CD14-positive monocyte (primary cell): Measurements from ENCODE around the gene TBCD. TPM values are rescaled to one million over a fixed set of nuclear protein-coding genes. Genes with fewer than 3 reads are reported as not detected.

Experiments
- DNase-seq, 3 donors: peaks; one replicate each; pipeline ENCODE4 v3.0.0-alpha.2; 2011 to 2022
- H2AFZ ChIP-seq: 2 replicates; pipeline ENCODE4 v1.6.0; 2012; ENCODE audit warnings: mild to moderate bottlenecking, low read depth, low read length, inconsistent platforms; ENCODE audit not compliant: insufficient read depth, poor library complexity, severe bottlenecking
- H3K27ac ChIP-seq, 2 donors: 1 replicate in 1 of 2; 2 replicates in 1 of 2; pipeline ENCODE4 v1.5.1; 2012 to 2013; ENCODE audit warnings: low read length in 2 of 2, control low read depth in 1 of 2, inconsistent platforms in 1 of 2, low read depth in 1 of 2, mild to moderate bottlenecking in 1 of 2
- H3K27me3 ChIP-seq, 2 donors: one replicate each; pipeline versions ENCODE4 v1.6.0 to v1.6.1; 2011 to 2013; ENCODE audit warnings: low read length in 2 of 2; ENCODE audit not compliant: control insufficient read depth in 2 of 2, insufficient read depth in 2 of 2
- H3K36me3 ChIP-seq, 2 donors: replicated peaks in 1 of 2; 1 replicate in 1 of 2; 2 replicates in 1 of 2; pipeline versions ENCODE4 v1.5.1 to v1.6.1; 2012 to 2013; ENCODE audit warnings: low read length in 2 of 2, control low read depth in 1 of 2, inconsistent platforms in 1 of 2, mild to moderate bottlenecking in 1 of 2; ENCODE audit not compliant: insufficient read depth in 2 of 2, control insufficient read depth in 1 of 2
- H3K4me1 ChIP-seq, 2 donors: 1 replicate in 1 of 2; 2 replicates in 1 of 2; pipeline versions ENCODE4 v1.5.1 to v1.6.1; 2012 to 2013; ENCODE audit warnings: low read length in 2 of 2, control low read depth in 1 of 2, inconsistent platforms in 1 of 2, mild to moderate bottlenecking in 1 of 2, moderate library complexity in 1 of 2; ENCODE audit not compliant: insufficient read depth in 2 of 2, control insufficient read depth in 1 of 2
- H3K4me2 ChIP-seq: replicated peaks from 2 replicates; pipeline ENCODE3; 2012; ENCODE audit warnings: low read length, moderate library complexity, mild to moderate bottlenecking; ENCODE audit not compliant: poor library complexity, severe bottlenecking; ENCODE audit errors: extremely low read depth
- H3K4me3 ChIP-seq, 3 experiments: fragments of 200-600 bp in 1 of 3; sonication (generic) in 1 of 3; replicated peaks in 1 of 3; 1 replicate in 2 of 3; 2 replicates in 1 of 3; pipeline ENCODE4 v1.5.1; 2011 to 2013; ENCODE audit warnings: low read length in 3 of 3, mild to moderate bottlenecking in 3 of 3, control low read depth in 2 of 3, low read depth in 2 of 3, inconsistent platforms in 1 of 3, moderate library complexity in 1 of 3
- H3K79me2 ChIP-seq: 2 replicates; pipeline ENCODE4 v1.6.0; 2012; ENCODE audit warnings: mild to moderate bottlenecking, control low read depth, inconsistent platforms, low read length, moderate library complexity; ENCODE audit not compliant: insufficient read depth
- H3K9ac ChIP-seq: 2 replicates; pipeline ENCODE4 v1.6.0; 2017; ENCODE audit warnings: low read length, mild to moderate bottlenecking; ENCODE audit not compliant: insufficient read depth, poor library complexity, severe bottlenecking
- H3K9me3 ChIP-seq, 2 donors: replicated peaks in 1 of 2; 1 replicate in 1 of 2; 2 replicates in 1 of 2; pipeline versions ENCODE4 v1.5.1 to v1.6.1; 2012 to 2013; ENCODE audit warnings: low read length in 2 of 2, control low read depth in 1 of 2; ENCODE audit not compliant: control insufficient read depth in 1 of 2, insufficient read depth in 1 of 2
- H4K20me1 ChIP-seq: 2 replicates; pipeline ENCODE4 v1.6.0; 2012; ENCODE audit warnings: mild to moderate bottlenecking, low read length, control low read depth, moderate library complexity; ENCODE audit not compliant: insufficient read depth
- H3K27ac Mint-ChIP-seq, 7 donors: one replicate each; pipeline ENCODE4 v1.8.0; 2020; ENCODE audit warnings: mild to moderate bottlenecking in 7 of 7, mixed read lengths in 7 of 7, moderate library complexity in 6 of 7, inconsistent platforms in 2 of 7
- H3K27me3 Mint-ChIP-seq, 3 donors: one replicate each; pipeline ENCODE4 v1.8.0; 2021 to 2022; ENCODE audit warnings: low read depth in 3 of 3, mild to moderate bottlenecking in 3 of 3, mixed read lengths in 3 of 3, moderate library complexity in 3 of 3, inconsistent platforms in 1 of 3
- H3K36me3 Mint-ChIP-seq, 2 donors: one replicate each; pipeline ENCODE4 v1.8.0; 2020; ENCODE audit warnings: mixed read lengths in 2 of 2, inconsistent platforms in 1 of 2, mild to moderate bottlenecking in 1 of 2
- H3K4me1 Mint-ChIP-seq: one replicate; pipeline ENCODE4 v1.8.0; 2020; ENCODE audit warnings: mild to moderate bottlenecking, mixed read lengths
- H3K4me3 Mint-ChIP-seq, 2 donors: one replicate each; pipeline ENCODE4 v1.8.0; 2020; ENCODE audit warnings: mild to moderate bottlenecking in 2 of 2, mixed read lengths in 2 of 2, moderate library complexity in 1 of 2
- H3K9me3 Mint-ChIP-seq, 7 donors: one replicate each; pipeline ENCODE4 v1.8.0; 2020 to 2022; ENCODE audit warnings: mixed read lengths in 7 of 7, mild to moderate bottlenecking in 6 of 7, moderate library complexity in 6 of 7, inconsistent platforms in 2 of 7
- CTCF ChIP-seq: fragments of 200-600 bp; IDR thresholded peaks from one replicate; pipeline ENCODE4 v1.8.0; 2022; ENCODE audit warnings: antibody characterized with exemption, mild to moderate bottlenecking
- WGBS: methylation state at CpG from one replicate; pipeline ENCODE4 v1.1.5; 2013; ENCODE audit warnings: missing lambda C conversion rate; ENCODE audit not compliant: insufficient coverage; 5-methylcytosine and 5-hydroxymethylcytosine counted together
- intact Hi-C, 2 donors: fragments of 100-400 bp; cut with micrococcal nuclease; formaldehyde crosslinking; loops; one replicate each; pipeline versions ENCODE4 v1.15.0 to v1.15.1; 2023
- polyA plus RNA-seq, 3 donors: library from polyadenylated mRNA; depleted of rRNA in 1 of 3; unstranded in 2 of 3; stranded (reverse) in 1 of 3; fragments of 300-500 nt in 2 of 3; fragments of >200 nt in 1 of 3; fragmentation: Illumina TruSeq in 2 of 3; gene quantifications; 1 replicate in 2 of 3; 2 replicates in 1 of 3; pipeline ENCODE4 v1.2.3, GENCODE V29; 2012 to 2021

TBCD gene
- polyA plus RNA-seq, 3 donors, result 54.7 to 74.0 (median 66.6) TPM

- no peaks in the 10 kb centered on the region for H3K27me3 ChIP-seq
- H3K9ac ChIP-seq, result no peak overlapping the region
- Mint-ChIP-seq H3K27ac (peak overlapping the region in 2 of 7 donors; percentile 30 to 91), H3K9me3 (peaks cover 0 to 6% (median 0%) of the 10 kb centered on the region in 7 donors), H3K4me3 (no peak overlapping the region), H3K36me3 (peaks cover 40 to 49% of the 10 kb centered on the region in 2 donors), H3K27me3 (peaks cover 0 to 3% (median 0%) of the 10 kb centered on the region in 3 donors), H3K4me1 (peaks cover 50% of the 10 kb centered on the region)
- TF ChIP-seq CTCF, result no peak
- H3K4me1 ChIP-seq, result peaks cover 32 to 39% of the 10 kb centered on the region in 2 donors
- no peak overlapping the region for H3K4me2 ChIP-seq
- H3K9me3 ChIP-seq, result no peaks in the 10 kb centered on the region
- peaks cover 13 to 27% of the 10 kb centered on the region in 2 donors for H3K36me3 ChIP-seq
- intact Hi-C loops, result no loop called here
- H3K79me2 ChIP-seq, result peaks cover 5% of the 10 kb centered on the region
- no peak overlapping the region for H3K4me3 ChIP-seq
- H2AFZ ChIP-seq, result no peak overlapping the region
- no peak overlapping the region for H3K27ac ChIP-seq
- 94% methylated on average over 25 of the region's 30 CpGs for WGBS
- no peak for DNase-seq
- no peaks in the 10 kb centered on the region for H4K20me1 ChIP-seq
Measured at GRCh38 chr17:82888583-82889495, 137.0 kb downstream of the TBCD start.

- Histone ChIP-seq H3K9me3 (no peaks in the 10 kb centered on the region), H2AFZ (no peak overlapping the region), H3K4me3 (no peak overlapping the region), H3K27ac (no peak overlapping the region), H3K79me2 (peaks cover 5% of the 10 kb centered on the region), H3K36me3 (peaks cover 13 to 33% of the 10 kb centered on the region in 2 donors), H3K9ac (no peak overlapping the region), H3K4me2 (no peak overlapping the region), H4K20me1 (no peaks in the 10 kb centered on the region), H3K4me1 (peaks cover 31 to 33% of the 10 kb centered on the region in 2 donors), H3K27me3 (no peaks in the 10 kb centered on the region)
- intact Hi-C loops, result no loop called here
- peaks cover 0 to 6% (median 0%) of the 10 kb centered on the region in 7 donors for H3K9me3 Mint-ChIP-seq
- peaks cover 0 to 3% (median 0%) of the 10 kb centered on the region in 3 donors for H3K27me3 Mint-ChIP-seq
- TF ChIP-seq CTCF, result no peak
- peaks cover 31 to 45% of the 10 kb centered on the region in 2 donors for H3K36me3 Mint-ChIP-seq
- peaks cover 48% of the 10 kb centered on the region for H3K4me1 Mint-ChIP-seq
- no peak overlapping the region for H3K4me3 Mint-ChIP-seq
- peak overlapping the region in 1 of 7 donors; percentile 26 for H3K27ac Mint-ChIP-seq
- 97% methylated on average over 22 of the region's 28 CpGs for WGBS
- no peak for DNase-seq
Measured at GRCh38 chr17:82889496-82890338, 137.9 kb downstream of the TBCD start.
